ENCODE results near the gene MAP2K2.
A peak's percentile ranks its signal among the peaks of the same experiment; 100 is the strongest.

The MAP2K2 gene

GRCh38 chr19:4060621-4061177 is 63.2 kb downstream of the MAP2K2 start:
- DNase-seq (ENCODE audit: low read depth in 2 of 2): no peak

DNA sequence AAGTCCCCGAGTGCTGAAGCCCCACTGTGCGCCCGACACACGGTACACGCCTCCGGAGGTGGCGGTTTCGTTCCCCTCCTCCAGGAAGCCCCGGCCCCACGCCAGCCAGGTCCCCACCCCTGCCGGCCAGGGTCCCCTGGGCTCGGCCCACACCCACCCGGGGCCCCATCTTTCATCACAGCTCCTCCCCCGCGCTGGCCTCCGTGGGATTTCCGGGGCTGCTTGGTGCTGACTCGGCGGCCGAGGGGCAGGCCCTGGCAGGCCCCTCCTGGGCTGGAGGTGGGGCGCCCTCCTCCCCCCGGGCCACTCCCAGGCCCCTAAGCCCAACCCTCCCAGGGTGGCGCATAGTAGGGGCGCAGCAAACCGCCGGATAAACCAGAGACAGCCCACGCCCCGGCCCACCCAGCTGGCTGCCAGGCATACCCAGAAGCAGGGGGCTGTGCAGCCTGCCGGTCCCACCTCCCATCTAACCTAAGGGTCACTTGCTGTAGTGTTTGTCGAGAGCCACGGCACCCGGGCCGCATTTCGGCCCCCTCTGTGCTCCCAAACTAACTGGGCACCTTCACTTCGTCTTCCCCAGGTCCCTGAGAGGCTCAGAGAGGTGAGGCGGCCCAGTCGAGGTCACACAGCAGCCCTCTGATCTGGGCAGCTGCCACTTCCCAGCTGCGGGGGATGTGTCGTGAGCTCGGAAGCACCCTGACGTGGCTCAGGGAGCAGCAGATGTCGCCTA is 63.9 kb downstream of the MAP2K2 start:
- DNase-seq (ENCODE audit: low read depth in 2 of 2): no peak

- DNase-seq (ENCODE audit: low read depth in 2 of 2): no peak
These were observed 64.5 kb downstream of the MAP2K2 start for GRCh38 chr19:4059453-4059871.

- DNase-seq (ENCODE audit: low read depth in 2 of 2): no peak
These were observed 65.0 kb downstream of the MAP2K2 start for GRCh38 chr19:4058693-4059452.

DNA sequence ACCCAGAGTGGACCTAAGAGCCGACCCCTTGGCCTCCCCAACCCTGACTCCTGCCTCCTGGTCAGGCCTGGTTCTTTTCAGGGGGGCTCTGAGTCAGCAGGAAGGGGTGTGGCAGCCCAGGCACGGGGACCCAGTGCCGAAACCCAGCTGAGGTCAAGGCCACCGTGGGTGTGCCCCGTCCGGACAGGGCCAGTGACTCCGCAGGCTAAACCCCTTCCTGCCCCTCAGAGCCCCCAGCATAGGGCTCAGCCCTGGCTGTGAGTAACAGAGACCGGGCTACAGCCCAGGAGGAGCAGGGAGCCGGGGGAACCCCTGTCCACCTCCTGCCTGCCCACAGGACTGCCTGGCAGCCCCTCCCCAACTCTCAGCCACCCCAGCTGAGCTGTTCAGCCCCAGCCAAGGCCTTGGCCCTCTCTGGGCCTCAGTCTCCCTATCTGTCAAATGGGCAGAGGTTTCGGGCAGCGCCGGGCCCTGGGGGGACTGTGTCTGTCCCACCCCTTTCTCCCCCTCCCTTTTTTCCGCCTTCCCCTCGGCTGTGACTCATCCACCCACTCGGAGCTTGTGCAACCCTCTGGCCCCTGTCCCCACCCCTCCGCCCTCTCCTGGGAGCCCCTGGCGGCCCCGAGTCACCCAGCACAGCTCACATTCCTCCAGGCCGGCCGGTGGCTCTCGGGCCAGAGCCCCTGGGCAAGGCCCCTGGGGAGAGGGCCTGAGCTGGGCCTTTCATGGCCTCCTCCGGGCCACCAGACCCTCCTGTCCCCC is 65.8 kb downstream of the MAP2K2 start:
- peak in 1 of 2 donors; percentile 46 for DNase-seq (ENCODE audit: low read depth in 2 of 2)

GRCh38 chr19:4055209-4055552 is 68.7 kb downstream of the MAP2K2 start:
- DNase-seq (ENCODE audit: low read depth in 2 of 2): no peak

DNA sequence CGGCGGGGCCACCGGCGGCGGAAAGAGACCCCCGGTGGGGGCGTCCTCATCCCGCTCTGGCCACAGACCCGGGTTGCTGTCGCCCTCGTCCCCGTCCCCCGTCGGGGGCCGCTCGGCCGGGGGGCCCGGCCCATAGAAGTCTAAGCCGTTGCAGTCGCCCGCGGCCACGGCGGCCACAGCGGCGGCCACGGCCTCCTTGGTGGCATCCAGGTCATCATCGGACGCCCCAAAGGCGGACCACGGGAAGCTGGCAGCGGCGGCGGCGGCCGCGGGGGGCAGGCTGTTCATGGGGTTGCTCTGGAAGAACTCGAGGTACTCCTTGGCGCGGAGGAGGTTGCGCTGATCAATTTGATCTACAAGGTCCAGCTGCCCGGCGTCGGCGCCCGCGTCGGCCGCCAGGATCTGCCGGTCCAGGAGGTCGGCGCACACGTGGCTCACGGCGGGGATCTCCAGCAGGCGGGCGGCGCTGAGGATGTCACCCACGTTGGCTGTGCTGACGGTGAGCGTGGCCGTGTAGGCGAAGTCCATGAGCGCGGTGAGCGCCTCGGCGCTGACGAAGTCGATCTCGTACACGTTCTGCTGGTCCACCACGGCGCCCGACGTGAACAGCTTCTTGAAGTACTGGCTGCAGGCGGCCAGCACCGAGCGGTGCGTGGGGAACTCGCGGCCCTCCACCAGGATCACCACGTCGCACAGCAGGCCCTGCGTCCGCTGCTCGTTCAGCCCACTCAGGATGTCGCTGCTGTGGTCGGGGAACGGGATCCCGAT is 69.3 kb downstream of the MAP2K2 start:
- no peak for DNase-seq (ENCODE audit: low read depth in 2 of 2)

DNA sequence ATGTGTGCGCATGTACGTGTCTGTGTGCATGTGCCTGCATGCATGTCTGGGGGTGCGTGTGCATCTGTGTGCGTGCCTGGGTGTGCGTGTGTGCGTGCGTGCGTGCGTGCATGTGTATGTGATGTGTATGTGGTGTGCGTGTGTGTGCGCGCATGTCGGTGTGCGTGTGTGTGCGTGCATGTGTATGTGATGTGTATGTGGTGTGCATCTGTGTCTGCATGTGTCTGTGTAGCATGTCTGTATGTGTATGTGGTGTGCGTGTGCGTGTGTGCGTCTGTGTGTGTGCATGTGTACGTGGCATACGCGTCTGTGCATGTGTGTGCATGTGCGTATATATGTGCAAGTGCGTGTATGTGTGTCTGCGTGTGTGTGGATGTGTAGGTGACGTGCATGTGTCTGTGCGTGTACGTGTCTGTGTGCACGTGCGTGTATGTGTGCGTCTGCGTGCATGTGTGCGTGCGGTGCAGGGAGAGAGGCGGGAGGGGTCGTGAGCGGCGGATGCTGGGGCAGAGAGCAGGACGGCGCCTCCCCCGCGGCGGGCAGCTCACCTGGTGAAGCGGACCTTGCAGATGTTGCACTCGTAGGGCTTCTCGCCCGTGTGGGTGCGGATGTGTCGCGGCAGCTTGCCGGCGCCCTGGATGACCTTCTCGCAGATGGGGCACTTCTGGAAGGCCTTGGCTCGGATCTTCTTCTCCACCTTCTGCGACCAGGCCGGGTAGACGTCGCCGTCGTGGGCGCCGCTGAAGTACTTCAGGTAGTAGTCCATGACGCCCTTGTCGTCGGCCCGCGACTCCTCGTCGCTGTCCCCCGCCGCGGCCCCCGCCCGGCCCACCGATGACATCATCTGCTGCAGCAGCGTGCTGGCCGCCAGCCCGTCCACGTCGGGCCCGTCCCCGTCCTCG is 70.2 kb downstream of the MAP2K2 start:
- no peak for DNase-seq (ENCODE audit: low read depth in 2 of 2)

DNA sequence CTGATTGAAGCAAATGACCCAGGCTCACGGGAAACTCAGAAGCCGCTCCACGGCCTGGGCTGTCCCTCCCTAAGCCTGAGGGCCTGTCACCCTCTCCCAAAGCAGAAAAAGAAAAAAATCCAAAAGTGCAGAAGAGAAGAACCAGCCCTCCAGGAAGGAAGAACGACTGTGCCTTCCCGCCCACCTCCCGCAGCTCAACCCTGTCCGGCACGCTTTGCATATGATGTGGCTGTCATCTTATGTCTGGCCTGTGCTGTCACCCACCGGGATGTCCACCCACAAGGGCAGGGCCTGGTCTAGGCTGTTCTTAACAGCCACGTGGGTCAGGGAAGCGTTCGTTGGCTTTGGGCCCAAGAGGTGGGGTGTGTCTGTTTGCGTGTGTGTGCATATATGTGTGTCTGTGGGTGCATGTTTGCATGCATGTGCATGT is 70.9 kb downstream of the MAP2K2 start:
- no peak for DNase-seq (ENCODE audit: low read depth in 2 of 2)

DNA sequence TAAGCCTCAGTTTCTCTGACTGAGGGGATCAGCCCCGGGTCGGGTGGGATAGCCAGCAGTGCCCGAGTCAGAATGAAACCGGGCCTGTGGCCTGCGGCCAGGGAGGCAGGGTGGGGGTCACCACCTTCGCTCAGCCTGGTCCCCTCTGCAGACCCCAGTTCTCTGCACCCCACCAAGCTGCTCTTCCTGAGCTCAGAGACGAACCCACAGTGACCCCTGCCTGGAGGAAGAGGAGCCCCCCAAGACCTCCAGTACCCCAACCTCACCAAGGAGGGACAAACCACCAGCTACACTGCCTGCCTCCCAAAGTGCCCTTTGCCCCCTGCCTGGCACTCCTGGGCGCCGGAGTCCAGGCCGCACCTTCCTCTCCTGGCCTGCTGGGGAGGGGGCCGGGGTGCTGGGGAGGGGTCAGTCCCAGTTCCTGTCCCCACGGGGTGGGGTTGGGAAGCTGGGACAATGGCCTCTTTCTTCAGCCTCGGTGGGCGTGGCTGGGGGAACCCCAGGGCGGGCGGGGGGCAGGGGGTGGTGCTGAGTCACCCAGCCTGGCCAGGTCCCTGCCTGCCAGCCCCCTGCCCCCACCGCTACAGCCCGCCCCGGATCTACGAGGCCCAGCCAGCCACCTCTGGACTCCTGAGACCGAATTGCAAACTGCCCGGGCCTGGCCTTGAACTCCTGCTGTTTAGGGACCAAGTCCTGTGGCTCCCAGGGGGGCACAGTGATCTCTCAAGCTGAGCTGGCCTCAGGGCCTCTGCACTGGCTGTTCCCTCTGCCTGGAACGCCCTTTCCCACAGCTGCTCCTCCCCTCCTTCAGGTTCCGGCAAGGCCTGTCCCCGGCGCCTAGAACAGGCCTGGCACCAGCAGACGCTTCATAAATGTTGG is 71.6 kb downstream of the MAP2K2 start:
- DNase-seq (ENCODE audit: low read depth in 2 of 2): no peak

- DNase-seq (ENCODE audit: low read depth in 2 of 2): no peak
These were observed 72.5 kb downstream of the MAP2K2 start for GRCh38 chr19:4051175-4052101.

GRCh38 chr19:4049432-4049831 is 74.5 kb downstream of the MAP2K2 start:
- no peak for DNase-seq (ENCODE audit: low read depth in 2 of 2)

DNA sequence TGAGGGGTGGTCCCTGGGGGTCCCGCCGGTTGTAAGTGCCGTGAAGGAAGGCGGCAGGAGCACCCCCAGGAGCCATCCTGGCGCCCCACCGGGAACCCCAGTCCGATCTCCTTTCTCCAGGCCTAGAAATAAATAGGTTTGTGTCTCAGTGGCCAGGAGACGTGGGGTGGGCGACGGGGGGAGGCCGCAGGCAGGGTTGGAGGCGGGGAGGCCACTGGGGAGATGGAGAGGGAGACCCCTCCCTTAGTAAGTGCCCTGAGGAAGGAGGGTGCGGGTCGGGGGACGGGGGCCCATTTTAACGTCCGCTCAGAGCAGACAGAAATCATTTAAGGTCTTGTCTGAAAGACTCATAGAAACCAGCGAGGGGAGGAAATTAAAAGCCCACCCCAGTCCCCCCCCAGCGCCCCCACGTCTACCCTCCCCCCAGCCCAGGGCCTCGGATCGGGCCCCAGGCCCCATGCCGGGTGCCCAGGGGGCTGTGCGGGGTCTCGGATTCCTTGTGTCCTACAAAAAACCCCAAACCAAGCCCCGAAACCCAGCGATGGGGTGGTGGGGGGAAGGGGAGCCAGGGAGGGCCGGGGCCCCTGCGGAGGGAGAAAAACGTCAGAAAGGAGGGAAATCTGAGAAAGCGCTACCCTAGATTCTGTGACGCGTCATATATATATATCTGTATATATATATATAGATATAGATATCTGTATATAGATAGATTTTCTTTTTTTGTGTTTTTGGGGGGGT is 76.8 kb downstream of the MAP2K2 start:
- DNase-seq (ENCODE audit: low read depth in 2 of 2): no peak

- no peak for DNase-seq (ENCODE audit: low read depth in 2 of 2)
These were observed 77.6 kb downstream of the MAP2K2 start for GRCh38 chr19:4046362-4046691.

- DNase-seq (ENCODE audit: low read depth in 2 of 2): no peak
These were observed 78.1 kb downstream of the MAP2K2 start for GRCh38 chr19:4045597-4046361.

GRCh38 chr19:4044990-4045465 is 78.9 kb downstream of the MAP2K2 start:
- no peak for DNase-seq (ENCODE audit: low read depth in 2 of 2)
